ENCODE results near the gene EPB41L5.

Gene EPB41L5

GRCh38 chr2:120225549-120226065, 212.7 kb downstream of the EPB41L5 start:
- DNase-seq (ENCODE audit: low read depth), result no peak

GRCh38 chr2:120226316-120226715, 213.4 kb downstream of the EPB41L5 start:
- DNase-seq (ENCODE audit: low read depth), result no peak

- peak; percentile 38 for DNase-seq (ENCODE audit: low read depth)
Measured at GRCh38 chr2:120227111-120227991, 214.5 kb downstream of the EPB41L5 start.

- DNase-seq (ENCODE audit: low read depth), result no peak
Measured at GRCh38 chr2:120228503-120228902, 215.6 kb downstream of the EPB41L5 start.
